BLaER1 treated with 17β-estradiol and CSF1 and Interleukin-3, amounts not matched to agents 10 nM and 100 nM (cell line): Measurements from ENCODE around the gene DYNLT4.

Experiments used
- H3K27ac ChIP-seq, 11 experiments: shearing (Covaris generic); formaldehyde crosslinking; 2 replicates each; pipeline ENCODE4 v1.8.1; 2022
- H3K27me3 ChIP-seq, 11 experiments: shearing (Covaris generic); formaldehyde crosslinking; 2 replicates each; pipeline ENCODE4 v1.8.1; 2022
- H3K36me3 ChIP-seq, 11 experiments: shearing (Covaris generic); formaldehyde crosslinking; 2 replicates each; pipeline ENCODE4 v1.8.1; 2022
- H3K4me1 ChIP-seq, 10 experiments: shearing (Covaris generic); formaldehyde crosslinking; 2 replicates each; pipeline ENCODE4 v1.8.1; 2022
- H3K4me2 ChIP-seq, 11 experiments: shearing (Covaris generic); formaldehyde crosslinking; 2 replicates each; pipeline ENCODE4 v1.8.1; 2022
- H3K4me3 ChIP-seq, 10 experiments: shearing (Covaris generic); formaldehyde crosslinking; 2 replicates each; pipeline ENCODE4 v1.8.1; 2022
- H3K9ac ChIP-seq, 11 experiments: shearing (Covaris generic); formaldehyde crosslinking; 2 replicates each; pipeline ENCODE4 v1.8.1; 2022
- H3K9me3 ChIP-seq, 11 experiments: shearing (Covaris generic); formaldehyde crosslinking; replicated peaks in 1 of 11; 2 replicates each; pipeline ENCODE4 v1.8.1; 2022
- H4K20me1 ChIP-seq, 11 experiments: shearing (Covaris generic); formaldehyde crosslinking; 2 replicates each; pipeline ENCODE4 v1.8.1; 2022
- Cebpa-rat ChIP-seq, 11 experiments: shearing (Covaris generic); IDR thresholded peaks; 2 replicates each; pipeline ENCODE4 v1.8.1; 2022

The DYNLT4 gene

DNA sequence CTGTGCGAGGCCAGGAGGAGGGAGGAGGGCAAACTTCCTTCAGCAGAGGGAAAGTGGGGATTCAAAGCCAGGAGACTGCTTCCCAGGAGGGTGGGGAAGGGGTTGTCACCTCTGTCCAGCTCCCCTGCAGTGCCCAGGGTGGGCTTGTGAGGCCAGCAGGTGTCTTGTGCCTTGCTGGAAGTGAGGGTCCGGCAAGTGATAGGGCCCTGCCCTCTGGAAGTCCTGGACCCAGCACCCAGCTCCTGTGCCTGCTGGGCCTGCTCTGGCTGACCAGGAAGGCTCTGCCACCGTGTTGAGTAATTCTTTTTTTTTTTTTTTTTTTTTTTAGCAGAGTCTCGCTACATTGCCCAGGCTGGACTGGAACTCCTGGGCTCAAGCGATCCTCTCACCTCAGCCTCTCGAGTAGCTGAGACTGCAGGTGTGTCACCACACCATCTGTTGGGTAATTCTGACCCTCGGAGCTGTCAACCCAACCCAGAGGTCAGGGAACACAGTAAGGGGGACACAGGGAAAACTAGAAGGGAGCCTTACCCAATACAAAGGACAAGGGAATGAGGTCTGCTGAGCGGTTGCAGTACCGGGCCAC, 20.2 kb downstream of the DYNLT4 start:
- peak overlapping the region in 6 of 11 experiments; percentile 49 to 72 (median 63); a peak in 11 of 22 replicates for H3K27ac ChIP-seq
- H4K20me1 ChIP-seq = peaks cover 0 to 12% (median 4%) of the 10 kb centered on the region in 11 experiments; a peak in 7 of 22 replicates
- H3K4me1 ChIP-seq = peaks cover 31 to 51% (median 46%) of the 10 kb centered on the region in 10 experiments
- H3K27me3 ChIP-seq = no peaks in the 10 kb centered on the region; a peak in 2 of 22 replicates
- peak overlapping the region; percentile 76 to 99 (median 92); a peak in 19 of 22 replicates for H3K4me2 ChIP-seq
- peaks cover under 1 to 7% (median 5%) of the 10 kb centered on the region in 11 experiments; a peak in 17 of 22 replicates for H3K36me3 ChIP-seq
- peak overlapping the region in 8 of 11 experiments; percentile 51 to 79 (median 68); a peak in 12 of 22 replicates for H3K9ac ChIP-seq
- H3K9me3 ChIP-seq = no peaks in the 10 kb centered on the region
- no peak for TF ChIP-seq Cebpa-rat (IDR thresholded peaks at IDR 0.05)
- peak overlapping the region in 1 of 10 experiments; percentile 52; a peak in 2 of 20 replicates for H3K4me3 ChIP-seq

DNA sequence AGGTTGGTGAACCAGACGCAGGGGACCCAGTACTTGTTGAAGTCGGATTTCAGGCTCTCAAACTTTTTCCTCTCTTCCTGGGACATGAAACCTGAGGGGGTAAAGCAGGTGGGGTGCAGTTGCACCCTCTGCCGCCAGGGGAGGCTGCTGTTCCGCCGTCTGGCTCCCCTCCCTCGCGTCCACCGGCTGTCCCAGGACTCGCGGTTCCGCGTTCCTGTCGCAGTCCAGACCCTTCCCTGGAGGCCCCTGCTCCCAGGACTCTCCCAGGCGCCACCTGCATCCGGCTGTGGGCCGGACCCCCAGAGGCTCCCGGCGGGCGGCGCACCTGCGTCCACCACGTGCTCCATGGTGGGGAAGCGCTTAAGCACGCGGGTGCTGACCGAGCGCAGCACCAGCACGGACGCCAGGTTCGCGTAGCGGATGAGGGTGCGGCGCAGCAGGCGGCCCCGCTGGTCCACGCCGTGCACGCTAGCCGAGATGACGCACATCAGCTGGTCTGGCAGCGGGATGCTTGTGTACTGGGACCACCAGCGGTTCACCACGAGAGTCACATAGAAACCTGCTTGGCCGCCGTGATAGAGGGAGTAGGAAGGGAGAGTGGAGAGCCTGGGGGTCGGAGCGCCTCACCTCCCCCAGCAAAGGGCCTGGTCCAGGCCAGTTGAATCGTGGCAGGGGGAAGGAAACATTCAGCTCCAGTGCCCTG, 20.9 kb downstream of the DYNLT4 start:
- Histone ChIP-seq H3K36me3 (peaks cover 7 to 14% (median 11%) of the 10 kb centered on the region in 11 experiments; a peak in 21 of 22 replicates), H3K4me1 (peaks cover 31 to 57% (median 50%) of the 10 kb centered on the region in 10 experiments), H3K27me3 (no peaks in the 10 kb centered on the region; a peak in 2 of 22 replicates), H3K4me3 (peak overlapping the region; percentile 36 to 59 (median 48); a peak in 19 of 20 replicates), H3K4me2 (peak overlapping the region; percentile 76 to 99 (median 92)), H4K20me1 (peaks cover 0 to 19% (median 7%) of the 10 kb centered on the region in 11 experiments; a peak in 14 of 22 replicates), H3K27ac (peak overlapping the region in 9 of 11 experiments; percentile 38 to 72 (median 62); a peak in 16 of 22 replicates), H3K9me3 (no peaks in the 10 kb centered on the region), H3K9ac (peak overlapping the region; percentile 51 to 79 (median 66); a peak in 21 of 22 replicates)
- no peak for TF ChIP-seq Cebpa-rat (IDR thresholded peaks at IDR 0.05)

DNA sequence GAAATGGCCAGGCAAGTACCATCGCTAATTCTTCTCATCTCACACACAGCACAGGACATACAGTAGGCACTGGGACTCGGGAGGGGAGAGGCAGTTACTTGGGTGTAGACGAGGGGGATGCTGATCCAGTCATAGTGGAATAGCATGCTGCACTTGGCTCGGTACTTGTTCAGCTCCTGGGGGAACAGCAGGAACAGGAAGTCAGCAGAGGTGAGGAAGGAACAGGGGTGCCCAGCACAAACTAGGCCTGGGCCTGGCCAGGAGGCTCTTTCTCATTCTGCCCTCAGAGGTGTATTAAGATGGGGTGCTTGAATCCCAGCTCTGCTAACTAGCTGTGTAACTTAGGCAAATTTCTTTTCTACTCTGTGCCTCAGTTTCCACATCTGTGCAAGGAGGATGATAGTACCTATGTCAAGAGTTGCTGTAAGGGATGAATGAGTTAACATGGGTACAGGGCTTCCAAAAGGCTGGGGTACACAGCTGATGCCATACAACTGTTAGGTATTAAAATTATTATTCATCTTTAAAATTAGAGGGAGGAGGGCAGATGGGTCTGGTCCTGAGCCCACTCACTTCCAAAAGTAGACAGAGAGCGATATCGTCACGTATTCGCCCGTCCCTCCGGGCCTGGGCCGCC, 21.5 kb downstream of the DYNLT4 start:
- TF ChIP-seq Cebpa-rat (IDR thresholded peaks at IDR 0.05) = no peak
- H3K27ac ChIP-seq = peak overlapping the region in 7 of 11 experiments; percentile 49 to 72 (median 64); a peak in 11 of 22 replicates
- peaks cover 33 to 60% (median 54%) of the 10 kb centered on the region in 10 experiments for H3K4me1 ChIP-seq
- H3K36me3 ChIP-seq = peaks cover 13 to 21% (median 18%) of the 10 kb centered on the region in 11 experiments
- H3K9ac ChIP-seq = peak overlapping the region; percentile 51 to 79 (median 66); a peak in 19 of 22 replicates
- H3K4me2 ChIP-seq = peak overlapping the region; percentile 76 to 99 (median 92)
- peaks cover 2 to 26% (median 14%) of the 10 kb centered on the region in 11 experiments; a peak in 19 of 22 replicates for H4K20me1 ChIP-seq
- H3K27me3 ChIP-seq = no peaks in the 10 kb centered on the region; a peak in 2 of 22 replicates
- H3K4me3 ChIP-seq = peak overlapping the region; percentile 36 to 59 (median 48); a peak in 19 of 20 replicates
- H3K9me3 ChIP-seq = no peaks in the 10 kb centered on the region

DNA sequence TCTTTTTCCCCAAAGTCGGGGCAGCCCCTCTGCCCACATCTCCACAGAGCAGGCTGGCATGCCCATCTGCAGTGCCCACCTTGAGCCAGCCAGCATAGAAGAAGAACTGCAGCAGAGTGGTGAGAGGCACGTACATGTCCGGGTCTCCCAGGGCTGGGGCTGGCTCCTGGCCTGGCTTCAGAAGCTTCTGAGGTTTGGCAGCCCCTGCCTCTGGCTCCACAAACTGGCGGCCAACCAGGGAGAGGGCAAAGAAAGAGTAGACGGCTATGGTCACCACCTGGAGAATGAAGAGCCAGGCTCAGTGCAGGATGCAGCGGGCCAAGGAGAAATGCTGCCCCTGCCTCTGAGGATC, 22.1 kb downstream of the DYNLT4 start:
- Histone ChIP-seq H3K36me3 (peaks cover 19 to 27% (median 24%) of the 10 kb centered on the region in 11 experiments), H3K27ac (peak overlapping the region in 3 of 11 experiments; percentile 28 to 66 (median 64); a peak in 4 of 22 replicates), H3K27me3 (no peaks in the 10 kb centered on the region; a peak in 2 of 22 replicates), H3K9me3 (no peaks in the 10 kb centered on the region), H3K4me2 (peak overlapping the region; percentile 76 to 99 (median 92)), H3K4me3 (peak overlapping the region in 4 of 10 experiments; percentile 2 to 47 (median 40); a peak in 5 of 20 replicates), H3K9ac (peak overlapping the region in 6 of 11 experiments; percentile 66 to 79 (median 74); a peak in 12 of 22 replicates), H4K20me1 (peaks cover 8 to 32% (median 20%) of the 10 kb centered on the region in 11 experiments; a peak in 20 of 22 replicates), H3K4me1 (peaks cover 39 to 63% (median 59%) of the 10 kb centered on the region in 10 experiments)
- no peak for TF ChIP-seq Cebpa-rat (IDR thresholded peaks at IDR 0.05)

DNA sequence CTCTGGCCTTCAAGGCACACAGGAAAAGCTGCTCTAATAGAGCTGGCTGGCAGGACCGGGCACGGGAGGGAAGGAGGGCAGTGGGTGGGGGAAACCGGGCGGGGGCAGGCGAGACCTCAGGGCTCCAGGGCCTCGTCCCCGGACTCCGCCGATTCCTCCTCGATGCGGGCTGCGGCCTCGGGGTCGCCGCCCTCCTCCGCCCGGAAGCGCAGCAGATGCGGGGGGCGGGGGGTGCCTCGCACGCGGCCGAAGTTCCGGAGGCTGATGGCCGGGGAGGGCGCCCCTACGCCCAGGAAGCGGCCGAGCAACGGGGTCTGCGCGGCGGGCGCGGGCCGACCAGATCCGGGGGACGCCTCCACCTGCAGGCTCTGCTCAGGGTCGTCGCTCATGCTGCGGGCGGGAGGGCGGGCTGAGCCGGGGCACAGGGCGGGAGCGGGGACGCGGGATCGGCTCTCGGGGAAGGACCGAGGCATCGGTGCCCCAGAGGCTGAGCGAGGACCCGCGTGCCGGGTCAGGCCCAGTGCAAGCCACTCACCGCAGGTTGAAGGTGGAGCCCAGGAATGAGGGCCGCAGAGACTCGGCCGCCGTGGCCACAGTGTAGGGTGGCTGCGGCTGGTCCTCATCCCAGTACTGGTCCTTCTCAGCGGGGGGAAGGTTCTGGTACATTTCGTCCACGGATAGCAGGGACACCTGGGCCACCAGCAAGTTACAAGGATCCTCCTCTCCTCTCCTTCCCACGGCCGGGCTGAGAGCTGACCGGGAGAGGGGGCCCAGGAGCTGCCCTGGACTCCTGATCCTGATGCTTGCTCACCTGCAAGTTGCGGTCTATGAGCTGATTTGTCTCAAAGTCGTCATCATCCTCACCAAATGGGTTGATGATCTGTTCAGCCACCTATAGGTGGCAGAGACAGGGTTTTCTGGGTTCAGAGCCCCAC, 22.8 kb downstream of the DYNLT4 start:
- Histone ChIP-seq H4K20me1 (peaks cover 14 to 38% (median 26%) of the 10 kb centered on the region in 11 experiments; a peak in 21 of 22 replicates), H3K36me3 (peaks cover 26 to 33% (median 31%) of the 10 kb centered on the region in 11 experiments), H3K27me3 (no peaks in the 10 kb centered on the region; a peak in 2 of 22 replicates), H3K27ac (peak overlapping the region; percentile 14 to 72 (median 43); a peak in 18 of 22 replicates), H3K4me2 (peak overlapping the region; percentile 76 to 99 (median 92)), H3K4me1 (peaks cover 46 to 69% (median 61%) of the 10 kb centered on the region in 10 experiments), H3K4me3 (peak overlapping the region; percentile 41 to 68 (median 52)), H3K9me3 (no peaks in the 10 kb centered on the region), H3K9ac (peak overlapping the region; percentile 59 to 79 (median 73))
- no peak for TF ChIP-seq Cebpa-rat (IDR thresholded peaks at IDR 0.05)

DNA sequence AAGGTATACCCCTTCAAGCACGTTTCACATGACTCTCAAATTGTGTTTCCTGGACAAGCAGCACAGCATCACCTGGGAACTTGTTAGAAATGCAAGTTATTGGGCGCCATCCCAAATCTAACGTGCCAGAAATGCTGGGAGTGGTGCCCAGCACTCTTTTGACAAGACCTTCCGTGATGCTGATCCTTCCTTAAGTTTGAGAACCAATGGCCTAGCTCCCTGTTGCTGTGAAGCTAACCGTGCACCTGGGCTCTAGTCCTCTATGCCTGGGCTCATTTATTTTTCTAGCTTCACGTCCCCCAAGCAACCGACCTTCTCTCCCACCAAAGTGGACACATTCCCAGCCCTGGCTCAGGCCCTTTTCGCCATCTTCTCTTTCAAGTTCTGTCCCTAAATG, 23.5 kb downstream of the DYNLT4 start:
- Histone ChIP-seq H3K4me1 (peaks cover 52 to 76% (median 66%) of the 10 kb centered on the region in 10 experiments), H3K36me3 (peaks cover 32 to 40% (median 37%) of the 10 kb centered on the region in 11 experiments), H3K9ac (peak overlapping the region; percentile 59 to 79 (median 73); a peak in 21 of 22 replicates), H3K27me3 (no peaks in the 10 kb centered on the region; a peak in 2 of 22 replicates), H3K9me3 (no peaks in the 10 kb centered on the region), H3K4me2 (peak overlapping the region; percentile 76 to 99 (median 92)), H4K20me1 (peaks cover 21 to 45% (median 33%) of the 10 kb centered on the region in 11 experiments), H3K4me3 (peak overlapping the region; percentile 41 to 68 (median 52)), H3K27ac (peak overlapping the region; percentile 14 to 72 (median 43); a peak in 17 of 22 replicates)
- no peak for TF ChIP-seq Cebpa-rat (IDR thresholded peaks at IDR 0.05)

- Histone ChIP-seq H3K9ac (no peak overlapping the region), H3K27me3 (no peaks in the 10 kb centered on the region; a peak in 1 of 22 replicates), H4K20me1 (peaks cover 51 to 75% (median 61%) of the 10 kb centered on the region in 11 experiments), H3K27ac (no peak overlapping the region), H3K36me3 (peaks cover 59 to 68% (median 65%) of the 10 kb centered on the region in 11 experiments), H3K9me3 (no peaks in the 10 kb centered on the region; a peak in 1 of 22 replicates), H3K4me2 (peak overlapping the region in 3 of 11 experiments; percentile 0 to 97 (median 7); a peak in 1 of 22 replicates), H3K4me1 (peaks cover 67 to 85% (median 76%) of the 10 kb centered on the region in 10 experiments), H3K4me3 (no peak overlapping the region)
- no peak for TF ChIP-seq Cebpa-rat (IDR thresholded peaks at IDR 0.05)
Measured at GRCh38 chr1:44780583-44781121, 26.5 kb downstream of the DYNLT4 start.
